SK-N-SH treated with all-trans-retinoic acid at 6 μM for 48 hours (cell line): ENCODE results near the gene LARP4.
"Not testable (repeated sequence)": the region's sequence is repeated elsewhere in the genome, so short reads cannot be mapped to it uniquely, and the experiment has no call there.

Experiments
- ATAC-seq: fragments of 200-7000 bp; cut with Tn5 transposase; 3 replicates; pipeline ENCODE4 v1.9.1; 2020; ENCODE audit warnings: mild to moderate bottlenecking, moderate library complexity
- ARNTL ChIP-seq: fragments of 450-650 bp; formaldehyde crosslinking; IDR thresholded peaks from 2 replicates; pipeline ENCODE4 v1.5.0; 2020; ENCODE audit warnings: low read depth, mild to moderate bottlenecking, moderate library complexity, borderline replicate concordance
- BACH2 ChIP-seq: fragments of 250-450 bp; sonication (Bioruptor Pico); IDR thresholded peaks from 2 replicates; pipeline ENCODE4 v1.9.0; 2021; ENCODE audit warnings: mild to moderate bottlenecking, borderline replicate concordance
- CSDC2 ChIP-seq: fragments of 250-450 bp; sonication (Bioruptor Pico); IDR thresholded peaks from 2 replicates; pipeline ENCODE4 v1.5.0; 2020; ENCODE audit warnings: mild to moderate bottlenecking, moderate library complexity
- CSRNP3 ChIP-seq: fragments of 250-450 bp; sonication (Bioruptor Pico); IDR thresholded peaks from 2 replicates; pipeline ENCODE4 v1.5.1; 2021; ENCODE audit warnings: mild to moderate bottlenecking, moderate library complexity
- ESRRG ChIP-seq: fragments of 250-450 bp; sonication (Bioruptor Pico); IDR thresholded peaks from 2 replicates; pipeline ENCODE4 v1.6.1; 2021; ENCODE audit warnings: mild to moderate bottlenecking
- GLIS3 ChIP-seq: fragments of 250-450 bp; sonication (Bioruptor Pico); IDR thresholded peaks from 2 replicates; pipeline ENCODE4 v1.5.0; 2020; ENCODE audit warnings: mild to moderate bottlenecking, moderate library complexity
- ISL1 ChIP-seq: fragments of 250-450 bp; sonication (Bioruptor Pico); IDR thresholded peaks from 2 replicates; pipeline ENCODE4 v2.1.2; 2022; ENCODE audit warnings: mild to moderate bottlenecking, moderate library complexity
- OSR1 ChIP-seq: fragments of 250-450 bp; sonication (Bioruptor Pico); IDR thresholded peaks from 2 replicates; pipeline ENCODE4 v1.8.0; 2022; ENCODE audit warnings: moderate library complexity, mild to moderate bottlenecking, inconsistent platforms
- POU6F1 ChIP-seq: fragments of 250-450 bp; sonication (Bioruptor Pico); IDR thresholded peaks from 2 replicates; pipeline ENCODE4 v1.8.0; 2021; ENCODE audit warnings: low read depth, mild to moderate bottlenecking, moderate library complexity, borderline replicate concordance
- PPARA ChIP-seq: fragments of 250-450 bp; sonication (Bioruptor Pico); IDR thresholded peaks from 2 replicates; pipeline ENCODE4 v1.5.0; 2020; ENCODE audit warnings: mild to moderate bottlenecking, borderline replicate concordance
- RARB ChIP-seq: fragments of 250-450 bp; sonication (Bioruptor Pico); IDR thresholded peaks from 2 replicates; pipeline ENCODE4 v1.8.0; 2021; ENCODE audit warnings: mild to moderate bottlenecking, moderate library complexity
- SNAI2 ChIP-seq: fragments of 250-450 bp; sonication (Bioruptor Pico); IDR thresholded peaks from 2 replicates; pipeline ENCODE4 v1.5.0; 2020; ENCODE audit warnings: mild to moderate bottlenecking, moderate library complexity
- TCF4 ChIP-seq: fragments of 250-450 bp; sonication (Bioruptor Pico); IDR thresholded peaks from 2 replicates; pipeline ENCODE4 v1.8.0; 2021; ENCODE audit warnings: mild to moderate bottlenecking, moderate library complexity, borderline replicate concordance
- TOX ChIP-seq: fragments of 250-450 bp; sonication (Bioruptor Pico); IDR thresholded peaks from 2 replicates; pipeline ENCODE4 v1.8.0; 2021; ENCODE audit warnings: mild to moderate bottlenecking, moderate library complexity, borderline replicate concordance
- ZC3H10 ChIP-seq: fragments of 250-450 bp; sonication (Bioruptor Pico); IDR thresholded peaks from 2 replicates; pipeline ENCODE4 v1.5.1; 2021; ENCODE audit warnings: mild to moderate bottlenecking, moderate library complexity
- ZFP3 ChIP-seq: fragments of 250-450 bp; sonication (Bioruptor Pico); IDR thresholded peaks from 2 replicates; pipeline ENCODE4 v1.5.0; 2020; ENCODE audit warnings: mild to moderate bottlenecking, moderate library complexity
- ZNF565 ChIP-seq: fragments of 450-650 bp; formaldehyde crosslinking; conservative IDR thresholded peaks from 2 replicates; pipeline ENCODE4 v1.5.0; 2020; ENCODE audit warnings: low read depth, mild to moderate bottlenecking, moderate library complexity
- ZNF70 ChIP-seq: fragments of 450-650 bp; formaldehyde crosslinking; IDR thresholded peaks from 2 replicates; pipeline ENCODE4 v1.5.0; 2020; ENCODE audit warnings: mild to moderate bottlenecking, moderate library complexity
- ZNF8 ChIP-seq: fragments of 450-650 bp; formaldehyde crosslinking; IDR thresholded peaks from 2 replicates; pipeline ENCODE4 v1.5.0; 2020; ENCODE audit warnings: mild to moderate bottlenecking, moderate library complexity

LARP4 gene

GRCh38 chr12:50442178-50442908 is 41.7 kb downstream of the LARP4 start:
- no peak for ATAC-seq
- TF ChIP-seq ZNF8 (CRISPR knock-in tag) (no peak), ESRRG (no peak)

GRCh38 chr12:50449671-50450070 is 49.0 kb downstream of the LARP4 start:
- peak; percentile 90 for TF ChIP-seq ZNF70 (CRISPR knock-in tag)
- ATAC-seq = not testable (repeated sequence)

- TF ChIP-seq ZNF565 (CRISPR knock-in tag) = no peak
- no peak for TF ChIP-seq ESRRG
- no peak for TF ChIP-seq ZFP3 (CRISPR knock-in tag)
- TF ChIP-seq POU6F1 (CRISPR knock-in tag) = no peak
These were observed 52.1 kb downstream of the LARP4 start for GRCh38 chr12:50452795-50453194.

GRCh38 chr12:50453872-50454271 is 53.2 kb downstream of the LARP4 start:
- TF ChIP-seq ZNF70 (CRISPR knock-in tag) (no peak), ISL1 (CRISPR knock-in tag) (peak; percentile 32; the same call in 1 of the 2 replicates), ZNF565 (CRISPR knock-in tag) (no peak), TCF4 (CRISPR knock-in tag) (no peak), RARB (no peak)
- TF ChIP-seq, all 23 proteins: peak for 1

More at GRCh38 chr12:50452795-50453194, 52.1 kb downstream of the LARP4 start:
- no peak for ATAC-seq

GRCh38 chr12:50458606-50459005 is 57.9 kb downstream of the LARP4 start:
- no peak for ATAC-seq
- TF ChIP-seq ZNF70 (CRISPR knock-in tag) (no peak), ZNF565 (CRISPR knock-in tag) (no peak), TOX (CRISPR knock-in tag) (no peak), CSRNP3 (CRISPR knock-in tag) (no peak), CSDC2 (CRISPR knock-in tag) (no peak), ZFP3 (CRISPR knock-in tag) (no peak), BACH2 (no peak)

More at GRCh38 chr12:50453872-50454271, 53.2 kb downstream of the LARP4 start:
- ATAC-seq = no peak

GRCh38 chr12:50467439-50467838 is 66.8 kb downstream of the LARP4 start:
- no peak for ATAC-seq
- TF ChIP-seq ZNF8 (CRISPR knock-in tag) = no peak
- no peak for TF ChIP-seq GLIS3
- no peak for TF ChIP-seq OSR1 (CRISPR knock-in tag)
- TF ChIP-seq ZNF565 (CRISPR knock-in tag) = no peak
- TF ChIP-seq SNAI2 = no peak
- no peak for TF ChIP-seq TOX (CRISPR knock-in tag)
- TF ChIP-seq CSRNP3 (CRISPR knock-in tag) = no peak
- no peak for TF ChIP-seq ARNTL

GRCh38 chr12:50477241-50477832 is 76.7 kb downstream of the LARP4 start:
- TF ChIP-seq BACH2 (no peak), ZC3H10 (CRISPR knock-in tag) (no peak), SNAI2 (no peak), PPARA (no peak), ZNF8 (CRISPR knock-in tag) (no peak), ZNF70 (CRISPR knock-in tag) (no peak), ESRRG (no peak), ARNTL (no peak), ZNF565 (CRISPR knock-in tag) (no peak)
- ATAC-seq = no peak
